Trophoblast cell (in vitro differentiated cells and primary cell): Measurements from ENCODE around the gene ADARB1.
A peak's percentile ranks its signal among the peaks of the same experiment; 100 is the strongest.

ENCODE experiments used
- DNase-seq, 2 donors: peaks; one replicate each; pipeline ENCODE4 v3.0.0-alpha.2; 2016
- H2AFZ ChIP-seq: 2 replicates; pipeline ENCODE4 v1.6.1; 2013; ENCODE audit warnings: low read length, moderate library complexity, mild to moderate bottlenecking; ENCODE audit not compliant: insufficient read depth, poor library complexity
- H2AK5ac ChIP-seq: 2 replicates; pipeline ENCODE4 v1.6.1; 2013; ENCODE audit warnings: mild to moderate bottlenecking, low read length
- H2BK120ac ChIP-seq: 2 replicates; pipeline ENCODE4 v1.6.1; 2013; ENCODE audit warnings: low read length, mild to moderate bottlenecking, moderate library complexity; ENCODE audit not compliant: insufficient read depth, poor library complexity
- H2BK12ac ChIP-seq: 2 replicates; pipeline ENCODE4 v1.6.1; 2013; ENCODE audit warnings: mild to moderate bottlenecking, low read length, moderate library complexity
- H2BK5ac ChIP-seq: 2 replicates; pipeline ENCODE4 v1.6.1; 2013; ENCODE audit warnings: low read length, low read depth, moderate library complexity, mild to moderate bottlenecking; ENCODE audit not compliant: poor library complexity
- H3K14ac ChIP-seq: 2 replicates; pipeline ENCODE4 v1.6.1; 2013; ENCODE audit warnings: mild to moderate bottlenecking, low read length
- H3K18ac ChIP-seq: 2 replicates; pipeline ENCODE4 v1.6.1; 2013; ENCODE audit warnings: mild to moderate bottlenecking, low read length
- H3K23ac ChIP-seq: 2 replicates; pipeline ENCODE4 v1.6.1; 2013; ENCODE audit warnings: low read length
- H3K27ac ChIP-seq: 2 replicates; pipeline ENCODE4 v1.5.1; 2013; ENCODE audit warnings: low read depth, mild to moderate bottlenecking, inconsistent platforms, low read length, moderate library complexity
- H3K27me3 ChIP-seq: 2 replicates; pipeline ENCODE4 v1.6.1; 2013; ENCODE audit warnings: inconsistent platforms, mild to moderate bottlenecking, low read length, moderate library complexity; ENCODE audit not compliant: insufficient read depth
- H3K36me3 ChIP-seq, 2 experiments: 1 replicate in 1 of 2; 2 replicates in 1 of 2; pipeline ENCODE4 v1.6.1; 2013; ENCODE audit warnings: low read length in 2 of 2, mild to moderate bottlenecking in 2 of 2, moderate library complexity in 1 of 2; ENCODE audit not compliant: insufficient read depth in 2 of 2, control insufficient read depth in 1 of 2
- H3K4ac ChIP-seq: 2 replicates; pipeline ENCODE4 v1.6.1; 2013; ENCODE audit warnings: low read depth, mild to moderate bottlenecking, low read length, moderate library complexity
- H3K4me1 ChIP-seq, 2 experiments: 1 replicate in 1 of 2; 2 replicates in 1 of 2; pipeline ENCODE4 v1.6.1; 2013; ENCODE audit warnings: low read length in 2 of 2, mild to moderate bottlenecking in 2 of 2, moderate library complexity in 1 of 2; ENCODE audit not compliant: insufficient read depth in 2 of 2, control insufficient read depth in 1 of 2
- H3K4me2 ChIP-seq: 2 replicates; pipeline ENCODE4 v1.6.1; 2013; ENCODE audit warnings: inconsistent platforms, mild to moderate bottlenecking, low read length, moderate library complexity
- H3K4me3 ChIP-seq: 2 replicates; pipeline ENCODE4 v1.5.1; 2013; ENCODE audit warnings: mild to moderate bottlenecking, low read depth, low read length, inconsistent platforms
- H3K79me1 ChIP-seq: one replicate; pipeline ENCODE4 v1.6.1; 2013; ENCODE audit warnings: low read length
- H3K79me2 ChIP-seq: 2 replicates; pipeline ENCODE4 v1.6.1; 2013; ENCODE audit warnings: low read length, mild to moderate bottlenecking; ENCODE audit not compliant: control insufficient read depth, insufficient read depth, poor library complexity
- H3K9ac ChIP-seq: 2 replicates; pipeline ENCODE4 v1.6.1; 2013; ENCODE audit warnings: mild to moderate bottlenecking, low read length
- H3K9me3 ChIP-seq: 2 replicates; pipeline ENCODE4 v1.6.1; 2013; ENCODE audit warnings: low read depth, mild to moderate bottlenecking, control low read depth, inconsistent platforms, low read length; ENCODE audit not compliant: insufficient read depth
- H4K12ac ChIP-seq: 2 replicates; pipeline ENCODE4 v1.6.1; 2013; ENCODE audit warnings: low read depth, mild to moderate bottlenecking, low read length, moderate library complexity
- H4K8ac ChIP-seq: 2 replicates; pipeline ENCODE4 v1.6.1; 2013; ENCODE audit warnings: low read depth, mild to moderate bottlenecking, low read length, moderate library complexity
- H4K91ac ChIP-seq: one replicate; pipeline ENCODE4 v1.6.1; 2013; ENCODE audit warnings: low read depth, mild to moderate bottlenecking, low read length, moderate library complexity
- WGBS: extraction: QIAGEN DNeasy Blood & Tissue Kit; methylation state at CpG from one replicate; pipeline ENCODE4 v1.1.7; 2013; ENCODE audit warnings: missing lambda C conversion rate; ENCODE audit not compliant: insufficient read length, insufficient coverage; ENCODE audit errors: extremely low coverage; 5-methylcytosine and 5-hydroxymethylcytosine counted together

Gene ADARB1

DNA sequence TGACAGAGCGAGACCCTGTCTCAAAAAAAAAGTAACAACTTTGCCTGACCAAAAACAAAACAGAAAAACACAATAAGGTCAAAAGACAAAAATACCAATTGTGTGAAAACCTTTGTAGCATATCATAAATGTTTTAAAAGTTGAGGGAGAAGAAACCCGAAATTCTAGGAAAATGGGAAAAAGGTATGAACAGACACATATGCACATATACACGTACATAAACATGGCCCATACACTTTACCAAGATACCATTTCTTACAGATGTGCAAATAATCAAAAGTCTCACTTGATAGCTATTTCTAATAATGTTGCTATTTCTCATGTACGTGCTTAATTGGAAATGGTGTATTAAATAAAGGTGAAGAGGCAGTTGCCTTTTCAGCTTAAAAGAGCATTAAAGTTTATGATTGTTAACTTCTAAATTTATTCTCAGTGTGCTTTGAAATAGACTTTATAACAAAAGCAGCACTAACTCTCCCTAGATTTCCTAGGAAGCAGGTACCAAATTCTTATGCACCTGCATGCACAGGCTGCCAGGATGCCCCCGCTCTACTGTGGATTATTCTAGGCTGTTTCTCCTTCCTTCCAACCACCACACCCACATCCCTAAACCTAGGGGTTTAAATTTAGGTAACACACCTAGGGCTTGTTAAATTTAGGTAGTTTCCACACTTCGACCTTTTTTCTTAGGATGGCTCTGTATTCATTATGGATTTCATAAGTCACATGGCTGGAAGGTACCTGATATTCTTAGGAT is 33.8 kb downstream of the ADARB1 start:
- no peaks in the 10 kb centered on the region for H3K27me3 ChIP-seq
- no peak overlapping the region for H3K9ac ChIP-seq
- H3K79me2 ChIP-seq = no peaks in the 10 kb centered on the region
- no peak overlapping the region for H4K12ac ChIP-seq
- no peak overlapping the region for H2AFZ ChIP-seq
- no peak overlapping the region for H2AK5ac ChIP-seq
- H3K36me3 ChIP-seq = no peaks in the 10 kb centered on the region
- no peak overlapping the region for H3K4ac ChIP-seq
- no peaks in the 10 kb centered on the region for H3K79me1 ChIP-seq
- no peak overlapping the region for H2BK12ac ChIP-seq
- no peak overlapping the region for H3K4me2 ChIP-seq
- DNase-seq = no peak
- no peak overlapping the region for H4K8ac ChIP-seq
- H2BK120ac ChIP-seq = no peak overlapping the region
- no peak overlapping the region for H2BK5ac ChIP-seq
- no peak overlapping the region for H3K18ac ChIP-seq
- H3K27ac ChIP-seq = no peak overlapping the region
- H4K91ac ChIP-seq = no peak overlapping the region
- no CpG with 5 or more reads among the region's 6 CpGs for WGBS
- H3K14ac ChIP-seq = no peak overlapping the region
- H3K9me3 ChIP-seq = no peaks in the 10 kb centered on the region
- no peaks in the 10 kb centered on the region for H3K4me1 ChIP-seq
- H3K23ac ChIP-seq = no peak overlapping the region
- no peak overlapping the region for H3K4me3 ChIP-seq

- H3K36me3 ChIP-seq = no peaks in the 10 kb centered on the region
- no CpG with 5 or more reads among the region's 44 CpGs for WGBS
Observed at GRCh38 chr21:45108808-45109781, 34.7 kb downstream of the ADARB1 start.

GRCh38 chr21:45109831-45110492 is 35.6 kb downstream of the ADARB1 start:
- H3K27me3 ChIP-seq = no peaks in the 10 kb centered on the region

More at GRCh38 chr21:45108808-45109781, 34.7 kb downstream of the ADARB1 start:
- Histone ChIP-seq H3K27ac (no peak overlapping the region), H4K12ac (no peak overlapping the region), H3K18ac (no peak overlapping the region), H3K9me3 (no peaks in the 10 kb centered on the region), H2BK5ac (no peak overlapping the region), H3K4me2 (no peak overlapping the region), H2AK5ac (no peak overlapping the region), H2BK120ac (no peak overlapping the region), H2BK12ac (no peak overlapping the region), H3K4me1 (no peaks in the 10 kb centered on the region), H3K9ac (no peak overlapping the region), H4K91ac (no peak overlapping the region), H4K8ac (no peak overlapping the region), H3K27me3 (no peaks in the 10 kb centered on the region), H3K4ac (no peak overlapping the region), H3K79me2 (no peaks in the 10 kb centered on the region), H3K14ac (no peak overlapping the region), H3K4me3 (no peak overlapping the region), H3K23ac (no peak overlapping the region), H3K79me1 (no peaks in the 10 kb centered on the region), H2AFZ (no peak overlapping the region)
- DNase-seq = no peak

GRCh38 chr21:45110873-45111624 is 36.7 kb downstream of the ADARB1 start:
- H2BK120ac ChIP-seq = no peak overlapping the region

More at GRCh38 chr21:45109831-45110492, 35.6 kb downstream of the ADARB1 start:
- Histone ChIP-seq H2AFZ (no peak overlapping the region), H3K27ac (no peak overlapping the region), H2BK12ac (no peak overlapping the region), H3K4ac (no peak overlapping the region), H3K23ac (no peak overlapping the region), H3K79me1 (no peaks in the 10 kb centered on the region), H3K36me3 (no peaks in the 10 kb centered on the region), H2BK120ac (no peak overlapping the region), H3K9ac (no peak overlapping the region), H3K4me2 (no peak overlapping the region), H3K79me2 (no peaks in the 10 kb centered on the region), H3K14ac (no peak overlapping the region), H3K4me1 (no peaks in the 10 kb centered on the region), H3K4me3 (no peak overlapping the region), H3K9me3 (no peaks in the 10 kb centered on the region), H2BK5ac (no peak overlapping the region), H3K18ac (no peak overlapping the region), H4K91ac (no peak overlapping the region), H4K8ac (no peak overlapping the region), H4K12ac (no peak overlapping the region), H2AK5ac (no peak overlapping the region)
- DNase-seq = no peak
- no CpG with 5 or more reads among the region's 15 CpGs for WGBS

More at GRCh38 chr21:45110873-45111624, 36.7 kb downstream of the ADARB1 start:
- no peaks in the 10 kb centered on the region for H3K79me1 ChIP-seq
- H3K9me3 ChIP-seq = no peaks in the 10 kb centered on the region
- no peak overlapping the region for H2BK12ac ChIP-seq
- H3K14ac ChIP-seq = no peak overlapping the region
- no peak overlapping the region for H2BK5ac ChIP-seq
- no peak for DNase-seq
- no peak overlapping the region for H4K8ac ChIP-seq
- peaks cover 0 to 2% of the 10 kb centered on the region in 2 experiments for H3K4me1 ChIP-seq
- peak overlapping the region; percentile 25 for H2AFZ ChIP-seq
- no peak overlapping the region for H3K9ac ChIP-seq
- H3K4me3 ChIP-seq = no peak overlapping the region
- H3K4ac ChIP-seq = no peak overlapping the region
- no peak overlapping the region for H4K91ac ChIP-seq
- WGBS = no CpG with 5 or more reads among the region's 18 CpGs
- H3K27me3 ChIP-seq = no peaks in the 10 kb centered on the region
- H2AK5ac ChIP-seq = no peak overlapping the region
- peak overlapping the region; percentile 4 for H4K12ac ChIP-seq
- no peaks in the 10 kb centered on the region for H3K79me2 ChIP-seq
- no peaks in the 10 kb centered on the region for H3K36me3 ChIP-seq
- no peak overlapping the region for H3K4me2 ChIP-seq
- H3K23ac ChIP-seq = no peak overlapping the region
- no peak overlapping the region for H3K18ac ChIP-seq
- H3K27ac ChIP-seq = no peak overlapping the region
